ENCODE measurements around the gene MBNL3. TPM values are rescaled to one million over a fixed set of nuclear protein-coding genes. Genes with fewer than 3 reads are reported as not detected.

Gene MBNL3
- total RNA-seq, 2 donors from 2014 or later, result 6.3 to 14.8 TPM

DNA sequence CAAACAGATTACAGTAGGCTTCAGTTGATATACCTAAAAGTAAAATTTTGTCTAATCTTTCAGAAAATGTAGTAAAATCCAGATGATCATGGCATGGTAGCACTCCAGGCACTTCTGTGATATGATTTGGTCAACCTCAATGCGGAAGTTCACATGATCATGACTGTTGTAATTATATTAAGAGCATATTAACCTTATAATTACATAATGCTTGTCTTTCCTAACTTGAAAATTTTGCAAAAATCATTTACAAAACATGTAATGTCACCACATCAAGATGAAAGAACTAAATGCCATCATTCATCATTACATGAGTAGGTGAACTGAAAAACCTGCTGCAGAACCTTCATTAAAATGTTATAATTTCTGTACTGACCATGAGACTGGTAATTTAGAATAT, 88.1 kb downstream of the MBNL3 start:
- intact Hi-C loops (cut with DNase I), result no loop called here
- Histone ChIP-seq H3K4me3 (no peak overlapping the region), H3K4me1 (no peaks in the 10 kb centered on the region), H3K27me3 (no peaks in the 10 kb centered on the region), H3K27ac (no peak overlapping the region), H3K9me3 (no peaks in the 10 kb centered on the region), H3K36me3 (replicated peaks in 1 of 2; ENCODE audit: insufficient read depth in 1 of 2, low read depth in 2 of 2) (no peaks in the 10 kb centered on the region)
- TF ChIP-seq, protein P1, sequence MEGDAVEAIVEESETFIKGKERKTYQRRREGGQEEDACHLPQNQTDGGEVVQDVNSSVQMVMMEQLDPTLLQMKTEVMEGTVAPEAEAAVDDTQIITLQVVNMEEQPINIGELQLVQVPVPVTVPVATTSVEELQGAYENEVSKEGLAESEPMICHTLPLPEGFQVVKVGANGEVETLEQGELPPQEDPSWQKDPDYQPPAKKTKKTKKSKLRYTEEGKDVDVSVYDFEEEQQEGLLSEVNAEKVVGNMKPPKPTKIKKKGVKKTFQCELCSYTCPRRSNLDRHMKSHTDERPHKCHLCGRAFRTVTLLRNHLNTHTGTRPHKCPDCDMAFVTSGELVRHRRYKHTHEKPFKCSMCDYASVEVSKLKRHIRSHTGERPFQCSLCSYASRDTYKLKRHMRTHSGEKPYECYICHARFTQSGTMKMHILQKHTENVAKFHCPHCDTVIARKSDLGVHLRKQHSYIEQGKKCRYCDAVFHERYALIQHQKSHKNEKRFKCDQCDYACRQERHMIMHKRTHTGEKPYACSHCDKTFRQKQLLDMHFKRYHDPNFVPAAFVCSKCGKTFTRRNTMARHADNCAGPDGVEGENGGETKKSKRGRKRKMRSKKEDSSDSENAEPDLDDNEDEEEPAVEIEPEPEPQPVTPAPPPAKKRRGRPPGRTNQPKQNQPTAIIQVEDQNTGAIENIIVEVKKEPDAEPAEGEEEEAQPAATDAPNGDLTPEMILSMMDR (IDR thresholded peaks at IDR 0.05), result no peak
- no peak for TF ChIP-seq POLR2A (IDR thresholded peaks at IDR 0.05)
- WGBS, 2 donors, result 87 to 93% methylated on average over 1 of the region's 1 CpG
- no peak for DNase-seq
- ATAC-seq, result no peak

DNA sequence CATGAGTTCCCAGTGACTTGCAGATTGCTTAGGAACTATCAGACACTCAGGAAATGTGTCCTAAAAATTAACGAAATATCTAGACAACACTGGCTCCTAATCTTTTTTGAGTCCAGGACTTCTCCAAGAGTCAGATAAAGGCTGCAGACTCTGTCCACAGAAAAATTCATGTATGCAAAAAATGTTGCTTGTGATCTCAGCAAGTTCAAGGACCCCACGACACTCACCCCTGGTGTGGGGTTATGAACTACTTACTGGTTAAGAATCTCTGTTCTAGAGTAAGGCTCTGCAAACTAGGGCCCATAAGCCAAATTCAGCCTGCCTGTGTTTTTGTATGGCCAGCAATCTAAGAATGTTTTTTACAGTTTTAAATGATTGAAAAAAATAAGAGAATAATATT, 93.2 kb downstream of the MBNL3 start:
- no peaks in the 10 kb centered on the region for H3K36me3 ChIP-seq (replicated peaks in 1 of 2; ENCODE audit: insufficient read depth in 1 of 2, low read depth in 2 of 2)
- intact Hi-C loops (cut with DNase I), result no loop called here
- H3K9me3 ChIP-seq, result no peaks in the 10 kb centered on the region
- H3K27me3 ChIP-seq, result no peaks in the 10 kb centered on the region
- ATAC-seq (no peak), DNase-seq (no peak)
- no peak overlapping the region for H3K27ac ChIP-seq
- 42 to 71% methylated on average over 1 to 2 of the region's 2 CpGs for WGBS, 2 donors
- H3K4me1 ChIP-seq, result no peaks in the 10 kb centered on the region
- no peak overlapping the region for H3K4me3 ChIP-seq
- TF ChIP-seq POLR2A (IDR thresholded peaks at IDR 0.05), result no peak
- TF ChIP-seq, protein P1 (IDR thresholded peaks at IDR 0.05), result no peak

DNA sequence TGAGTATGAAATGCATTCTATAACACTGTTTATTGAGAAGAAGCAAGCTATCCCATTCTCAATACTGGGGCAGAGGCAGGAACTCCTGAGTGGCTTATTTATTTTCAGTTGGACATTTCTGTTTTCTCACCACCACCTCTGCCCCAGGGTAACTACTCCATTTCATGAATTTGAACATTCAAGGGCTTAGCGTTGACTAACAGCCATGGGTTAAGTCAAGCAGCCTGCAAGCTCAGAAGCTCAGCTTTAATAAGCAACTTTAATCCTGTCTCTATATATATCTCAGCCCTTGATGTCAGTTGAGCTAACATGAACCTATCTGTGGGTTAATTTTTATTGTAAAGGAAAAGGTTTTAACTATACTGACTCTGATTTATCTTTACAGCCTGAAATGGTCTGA, 93.8 kb downstream of the MBNL3 start:
- Histone ChIP-seq H3K4me3 (no peak overlapping the region), H3K9me3 (no peaks in the 10 kb centered on the region), H3K4me1 (no peaks in the 10 kb centered on the region), H3K27me3 (no peaks in the 10 kb centered on the region), H3K27ac (no peak overlapping the region), H3K36me3 (replicated peaks in 1 of 2; ENCODE audit: insufficient read depth in 1 of 2, low read depth in 2 of 2) (no peaks in the 10 kb centered on the region)
- intact Hi-C loops (cut with DNase I), result no loop called here
- ATAC-seq (no peak), DNase-seq (no peak)
- WGBS, 2 donors, result 91 to 100% methylated on average over 1 of the region's 1 CpG
- TF ChIP-seq, protein P1 (IDR thresholded peaks at IDR 0.05), result no peak
- TF ChIP-seq POLR2A (IDR thresholded peaks at IDR 0.05), result no peak

DNA sequence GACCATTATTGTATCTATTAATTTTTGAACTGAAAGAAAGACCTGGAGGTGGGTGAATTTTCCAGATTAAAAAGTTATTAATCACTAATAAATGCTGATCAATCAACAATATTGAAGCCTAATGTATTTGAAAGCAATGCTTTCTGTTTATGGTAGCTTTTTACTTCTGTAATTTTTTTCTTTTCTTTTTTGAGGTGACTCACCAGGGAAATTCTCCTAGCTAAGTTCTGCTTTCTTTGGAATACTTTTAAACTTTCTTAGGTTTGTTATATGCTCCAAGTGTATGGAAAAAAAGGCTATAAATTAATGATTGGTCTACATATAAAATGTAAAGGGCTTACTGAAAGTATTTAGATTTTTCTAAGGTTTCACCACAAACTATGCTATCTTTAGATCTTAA, 94.2 kb downstream of the MBNL3 start:
- DNase-seq (no peak), ATAC-seq (no peak)
- H3K27me3 ChIP-seq, result no peaks in the 10 kb centered on the region
- no peaks in the 10 kb centered on the region for H3K9me3 ChIP-seq
- intact Hi-C loops (cut with DNase I), result no loop called here
- H3K27ac ChIP-seq, result no peak overlapping the region
- H3K4me3 ChIP-seq, result no peak overlapping the region
- H3K4me1 ChIP-seq, result no peaks in the 10 kb centered on the region
- H3K36me3 ChIP-seq (replicated peaks in 1 of 2; ENCODE audit: insufficient read depth in 1 of 2, low read depth in 2 of 2), result no peaks in the 10 kb centered on the region
- TF ChIP-seq POLR2A (IDR thresholded peaks at IDR 0.05), result no peak
- TF ChIP-seq, protein P1 (IDR thresholded peaks at IDR 0.05), result no peak

DNA sequence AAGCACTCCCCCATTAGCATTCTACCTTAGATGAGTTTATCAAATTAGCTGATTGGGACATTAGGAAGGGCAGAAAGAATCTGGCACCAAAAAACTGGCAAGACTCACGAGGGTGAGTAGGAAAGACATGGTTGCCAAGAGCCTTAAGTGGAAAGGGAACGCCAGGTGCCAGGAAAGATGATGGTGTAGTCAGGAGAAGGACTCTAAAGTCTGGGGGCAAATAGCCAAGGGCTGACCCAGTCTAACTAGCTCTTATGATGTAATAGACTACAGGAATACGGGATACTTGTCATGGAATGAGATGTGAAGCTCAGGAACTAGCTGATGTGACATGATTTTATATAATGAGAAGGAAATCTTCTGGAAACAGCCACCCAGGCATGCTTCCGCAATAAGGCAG, 94.8 kb downstream of the MBNL3 start:
- intact Hi-C loops (cut with DNase I), result no loop called here
- Histone ChIP-seq H3K4me1 (no peaks in the 10 kb centered on the region), H3K36me3 (replicated peaks in 1 of 2; ENCODE audit: insufficient read depth in 1 of 2, low read depth in 2 of 2) (no peaks in the 10 kb centered on the region), H3K4me3 (no peak overlapping the region), H3K27ac (no peak overlapping the region), H3K9me3 (no peaks in the 10 kb centered on the region), H3K27me3 (no peaks in the 10 kb centered on the region)
- no peak for DNase-seq
- WGBS, 2 donors, result 68 to 70% methylated on average over 4 of the region's 4 CpGs
- TF ChIP-seq, protein P1 (IDR thresholded peaks at IDR 0.05), result no peak
- TF ChIP-seq POLR2A (IDR thresholded peaks at IDR 0.05), result no peak
- no peak for ATAC-seq

Measured in body of pancreas (tissue), 4 donors.